Inflammatory macrophage treated with lipopolysaccharide for 4 hours (primary cell): ENCODE measurements around the gene IFFO2.

Experiments used
- DNase-seq: peaks from one replicate; pipeline ENCODE4 v3.0.0-alpha.2; 2020

The IFFO2 gene

GRCh38 chr1:18970762-18971161 lies 14.3 kb upstream of the IFFO2 start:
- no peak for DNase-seq

- no peak for DNase-seq
Observed at GRCh38 chr1:18970358-18970757, 13.9 kb upstream of the IFFO2 start.

DNA sequence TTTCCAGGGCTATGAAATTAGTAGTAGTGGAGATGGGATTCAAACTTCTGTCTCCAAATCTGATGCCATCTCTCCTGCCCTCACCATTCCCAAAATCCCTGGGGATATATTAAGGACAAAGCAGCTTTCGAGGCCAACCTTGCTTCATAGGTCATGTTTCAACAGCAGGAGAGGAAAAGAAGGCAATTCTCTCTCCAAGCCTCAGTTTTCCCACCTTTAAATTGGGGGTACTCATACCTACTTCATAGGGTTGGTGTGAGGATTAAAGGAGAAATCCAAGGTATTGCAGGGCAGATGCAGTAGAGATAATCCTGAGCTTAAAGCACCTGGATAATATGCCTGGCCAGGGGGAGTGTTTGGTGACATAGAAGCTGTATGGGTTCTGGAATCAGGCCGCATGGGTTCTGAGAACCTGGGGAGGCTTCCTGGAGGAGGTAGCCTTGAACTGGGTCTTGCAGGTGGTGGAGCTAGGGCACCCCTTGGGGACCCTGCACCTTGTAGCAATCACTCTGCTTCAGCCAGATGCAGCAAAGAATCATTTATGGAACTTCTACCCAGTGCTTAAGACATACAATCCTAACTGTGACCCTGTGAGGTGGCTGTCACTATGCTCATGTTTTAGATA lies 10.7 kb upstream of the IFFO2 start:
- no peak for DNase-seq

GRCh38 chr1:18965206-18966173 lies 9.0 kb upstream of the IFFO2 start:
- peak; percentile 39 for DNase-seq

- no peak for DNase-seq
Observed at GRCh38 chr1:18963968-18964367, 7.5 kb upstream of the IFFO2 start.

DNA sequence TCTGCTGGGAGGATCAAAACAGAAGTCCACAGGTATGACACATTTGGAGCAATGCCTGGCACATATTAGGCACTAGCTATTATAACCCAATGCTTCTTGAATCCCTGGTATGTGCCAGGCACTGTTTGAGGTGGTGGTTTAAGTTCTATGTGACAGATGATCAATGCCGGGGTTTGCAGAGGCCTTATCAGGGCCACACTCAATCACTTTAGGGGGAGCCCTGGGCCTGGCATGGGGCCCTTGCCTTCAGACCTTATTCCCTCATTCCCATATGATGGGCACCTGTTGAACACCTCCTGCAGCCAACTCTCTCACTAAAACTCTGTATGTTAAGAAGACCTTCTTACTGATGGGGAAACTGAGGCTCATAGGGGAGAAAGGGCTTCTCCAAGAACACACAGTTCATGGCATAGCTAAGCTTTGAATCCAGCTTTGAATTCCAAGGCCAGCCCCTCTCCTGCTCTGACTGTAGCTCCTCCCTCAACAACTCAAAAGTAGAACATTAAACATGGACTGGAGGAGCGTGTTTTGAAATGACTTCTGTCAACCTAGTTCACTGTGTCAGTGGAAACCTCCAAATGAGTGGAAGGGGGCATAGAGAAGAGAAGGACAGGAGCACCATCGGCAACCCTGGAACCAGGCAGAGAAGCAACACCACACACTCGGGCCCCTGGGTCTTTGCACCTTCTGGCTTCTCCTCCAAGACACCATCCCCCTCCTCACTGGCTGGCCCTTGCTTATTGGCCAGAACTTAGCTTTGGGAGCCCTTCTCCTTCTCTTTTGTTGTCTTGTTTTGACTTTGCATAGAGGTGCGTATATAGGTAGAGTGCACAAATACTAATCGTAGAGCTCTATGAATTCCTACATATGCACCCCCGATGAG lies 6.6 kb upstream of the IFFO2 start:
- DNase-seq = no peak

DNA sequence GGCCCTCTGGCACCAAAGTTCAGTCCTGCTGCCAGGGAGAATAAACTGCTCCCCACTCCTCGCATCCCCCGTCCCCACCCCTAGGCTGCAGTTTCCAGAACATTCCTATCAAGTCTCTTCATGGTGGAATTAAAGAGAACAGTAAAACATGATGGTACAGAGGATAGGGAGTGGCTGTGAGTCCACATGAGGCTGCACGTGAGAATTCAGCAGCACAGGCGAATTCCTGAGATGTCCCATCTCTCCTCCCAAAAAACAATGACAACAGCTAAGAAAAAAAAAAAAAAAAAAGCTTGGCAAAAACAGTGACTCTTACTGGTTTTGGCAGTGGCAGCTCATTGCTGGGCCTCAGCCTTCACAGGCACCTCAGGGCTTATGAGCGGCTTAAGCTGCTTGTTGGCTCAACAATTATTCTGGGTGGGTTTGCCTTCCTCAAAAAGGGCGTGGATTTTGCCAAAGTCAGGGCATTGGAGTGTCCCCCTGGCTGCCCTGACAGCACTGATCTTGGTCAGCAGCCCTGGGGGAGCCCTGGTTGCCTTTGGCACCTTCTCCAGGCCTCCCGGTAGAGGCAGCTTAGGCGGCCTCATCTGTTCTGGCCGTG lies 5.7 kb upstream of the IFFO2 start:
- no peak for DNase-seq

GRCh38 chr1:18960821-18961220 lies 4.3 kb upstream of the IFFO2 start:
- peak; percentile 32 for DNase-seq

DNA sequence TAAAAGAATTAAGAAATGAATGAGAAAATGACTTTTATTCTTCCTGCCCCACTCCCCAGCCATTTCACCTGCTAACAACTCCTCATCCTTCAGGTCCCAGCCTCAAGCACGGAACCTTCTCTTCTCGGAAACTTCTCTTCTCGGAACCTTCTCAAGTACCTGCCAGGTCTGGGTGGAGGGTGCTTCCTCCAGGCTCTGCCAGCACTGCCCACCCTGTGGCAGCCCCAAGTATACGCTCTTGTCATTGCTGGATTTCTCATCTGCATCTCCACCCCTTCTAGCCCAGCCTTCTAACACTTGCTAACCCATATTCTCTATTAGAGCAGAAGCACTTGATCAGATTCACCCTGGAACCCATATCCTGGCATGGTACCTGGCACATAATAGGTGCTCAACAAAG lies 3.9 kb upstream of the IFFO2 start:
- DNase-seq = no peak

DNA sequence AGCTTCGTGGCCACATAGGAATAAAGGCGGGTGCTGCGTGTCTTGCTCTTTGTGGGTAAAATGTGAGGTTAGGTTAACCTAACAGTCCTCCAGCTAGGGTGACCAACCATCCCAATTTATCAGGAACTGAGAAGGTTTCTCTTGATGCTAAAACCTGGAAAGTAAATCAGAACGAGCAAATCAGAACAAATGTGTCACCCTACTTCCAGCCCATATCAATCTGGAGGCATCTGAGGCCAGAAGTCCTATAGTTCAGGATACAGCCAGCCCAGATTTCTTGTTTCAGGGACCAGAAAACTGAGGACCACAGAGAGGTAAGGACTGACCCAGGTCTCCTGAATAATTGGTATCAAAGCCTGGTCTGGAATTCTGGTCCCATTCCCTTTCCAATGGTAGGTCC lies 3.1 kb upstream of the IFFO2 start:
- DNase-seq = no peak

GRCh38 chr1:18957532-18958300 lies 1.2 kb upstream of the IFFO2 start:
- no peak for DNase-seq

GRCh38 chr1:18957136-18957521 lies 653 bp upstream of the IFFO2 start:
- no peak for DNase-seq

- peak; percentile 32 for DNase-seq
Observed at GRCh38 chr1:18955441-18956192, 859 bp downstream of the IFFO2 start.

DNA sequence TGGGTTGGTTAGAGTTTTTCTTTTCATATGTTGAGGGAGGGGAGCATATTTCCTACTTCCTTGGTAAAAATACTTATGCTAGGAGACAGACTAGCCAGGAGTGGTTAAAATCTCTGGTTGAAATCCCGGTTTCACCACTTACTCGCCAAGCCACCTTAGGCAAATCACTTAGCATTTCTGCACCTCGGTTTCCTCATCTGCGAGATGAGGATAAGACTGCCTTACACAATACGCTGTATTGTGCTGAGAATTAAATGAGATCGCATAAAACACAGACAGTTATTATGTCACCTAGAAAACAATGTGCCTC lies 1.4 kb downstream of the IFFO2 start:
- DNase-seq = peak; percentile 59

DNA sequence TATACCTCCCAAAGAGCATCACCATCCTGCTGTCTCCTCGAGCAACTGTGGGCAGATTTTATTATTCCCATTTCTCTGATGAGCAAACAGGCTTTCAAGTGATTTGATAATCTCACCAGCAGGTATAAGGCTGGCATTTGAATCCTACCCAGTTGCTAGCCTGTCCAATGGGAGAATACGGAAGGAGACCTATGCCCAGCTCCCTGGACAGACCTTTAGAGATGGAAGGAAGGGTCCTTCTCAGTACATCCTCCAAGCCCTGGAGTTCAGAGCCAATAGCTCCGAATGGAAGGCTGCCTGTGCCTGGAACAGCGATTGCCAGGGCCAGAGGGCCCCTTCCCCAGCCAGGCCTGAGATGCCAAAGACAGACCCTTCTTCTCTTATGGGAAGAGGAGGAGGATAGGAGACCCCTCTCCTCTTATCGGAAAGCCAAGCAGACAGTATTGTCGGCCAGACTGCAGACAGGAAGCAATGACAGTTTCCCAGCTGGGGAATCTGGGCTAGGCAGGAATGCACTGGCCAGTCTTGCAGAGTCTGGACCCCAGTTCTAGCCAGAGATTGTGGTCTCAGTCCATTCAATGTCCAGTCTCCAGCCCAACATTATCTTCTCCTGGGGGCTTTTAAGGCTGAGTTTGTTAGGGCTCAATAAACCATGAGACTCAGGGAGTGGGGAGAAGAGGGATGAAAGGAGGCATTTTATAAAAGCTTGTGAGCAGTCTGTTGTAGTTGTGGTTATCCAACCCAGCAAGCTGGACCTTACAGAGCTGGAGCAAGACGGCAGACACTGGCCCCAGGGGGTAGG lies 2.0 kb downstream of the IFFO2 start:
- DNase-seq = no peak

GRCh38 chr1:18953731-18954231 lies 2.7 kb downstream of the IFFO2 start:
- no peak for DNase-seq

DNA sequence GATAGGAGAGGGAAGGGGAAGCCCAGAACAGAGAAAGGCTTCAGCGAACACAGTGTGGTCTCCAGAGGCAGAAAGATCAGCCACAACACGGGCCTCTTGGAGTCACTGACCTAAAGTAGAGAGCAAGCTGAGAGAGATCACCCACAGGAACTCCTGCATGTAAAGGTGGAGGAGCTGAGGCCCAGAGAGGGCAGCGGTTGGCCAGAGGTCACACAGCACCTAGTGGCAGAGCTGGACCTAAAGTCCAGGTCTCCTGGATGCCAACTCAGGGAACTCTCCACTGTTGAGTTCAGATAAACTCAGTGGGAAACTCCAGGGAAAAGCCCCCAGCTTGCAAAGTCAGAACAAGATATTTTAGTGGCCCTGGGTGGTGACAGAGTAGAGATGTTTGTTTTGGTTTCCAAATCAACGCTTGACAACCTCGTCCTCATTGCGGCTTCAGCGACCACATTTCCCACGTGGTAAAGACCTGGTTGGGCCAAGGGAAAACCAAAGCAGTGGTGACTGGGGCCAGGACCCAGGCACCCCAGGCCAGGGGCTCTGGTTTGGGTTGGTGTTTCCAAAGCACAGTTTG lies 4.6 kb downstream of the IFFO2 start:
- peak; percentile 92 for DNase-seq

- peak; percentile 72 for DNase-seq
Observed at GRCh38 chr1:18951416-18951815, 5.1 kb downstream of the IFFO2 start.

GRCh38 chr1:18950401-18951026 lies 6.0 kb downstream of the IFFO2 start:
- DNase-seq = peak; percentile 33
